Left kidney (tissue), 2 donors: ENCODE data around the gene SLC8A1. TPM values are rescaled to one million over a fixed set of nuclear protein-coding genes. Genes with fewer than 3 reads are reported as not detected.
A peak's percentile ranks its signal among the peaks of the same experiment; 100 is the strongest.

Experiments used
- DNase-seq: peaks from one replicate; pipeline ENCODE4 v3.0.0-alpha.2; 2013
- polyA plus RNA-seq: library from polyadenylated mRNA; unstranded; fragments of 120-200 nt; gene quantifications from one replicate; pipeline ENCODE4 v1.2.1, GENCODE V29; 2013; ENCODE audit not compliant: insufficient read length

Gene SLC8A1
- polyA plus RNA-seq, 1 donor: 73.0 TPM

DNA sequence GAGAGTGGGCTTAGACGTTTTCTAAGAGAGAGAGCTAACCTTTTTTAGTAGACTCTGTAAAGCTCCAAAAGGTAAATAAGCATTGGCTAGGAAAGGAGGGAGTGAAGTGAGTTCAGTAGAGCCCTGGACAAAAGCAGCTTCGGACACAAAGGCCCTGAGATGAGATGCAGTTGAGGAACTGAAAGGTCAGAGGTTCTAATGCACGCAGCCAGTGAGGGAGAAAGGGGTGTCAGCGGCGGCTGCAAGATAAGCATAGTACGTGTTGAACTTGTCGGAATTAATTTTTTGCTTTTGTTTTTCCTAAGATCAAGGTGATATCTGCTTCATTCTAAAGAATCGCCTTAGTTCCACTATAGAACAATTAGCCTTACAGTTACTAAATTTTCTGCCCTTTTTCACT lies 11.2 kb upstream of the SLC8A1 start:
- DNase-seq: no peak

DNA sequence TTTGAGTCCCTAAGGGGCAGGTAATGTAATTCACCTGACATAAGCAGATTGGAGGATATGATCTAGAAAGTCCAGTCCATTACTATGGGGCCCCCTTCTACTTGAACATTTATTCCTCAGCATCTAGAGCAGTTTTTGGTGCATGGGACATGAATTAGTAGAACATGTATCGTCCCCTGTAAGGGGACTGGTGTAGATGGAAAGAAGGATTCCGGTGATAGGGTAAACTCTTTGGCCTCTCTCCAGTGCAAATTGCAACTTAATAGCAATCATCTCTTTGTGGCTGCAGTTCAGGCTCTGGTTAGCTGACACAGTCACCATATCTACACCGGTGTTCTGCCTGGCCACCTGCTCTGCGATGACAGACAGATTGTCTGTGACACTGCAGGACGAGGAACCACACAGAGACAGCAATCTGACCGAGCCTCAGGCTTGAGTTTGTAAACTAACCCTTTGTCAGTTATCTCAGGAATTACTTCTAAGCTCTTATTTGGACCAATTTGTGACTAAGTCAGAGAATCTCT lies 6.4 kb upstream of the SLC8A1 start:
- DNase-seq: no peak

- DNase-seq: no peak
These were observed 5.9 kb upstream of the SLC8A1 start for GRCh38 chr2:40457837-40458236.

- no peak for DNase-seq
These were observed 5.5 kb upstream of the SLC8A1 start for GRCh38 chr2:40457366-40457765.

- DNase-seq: no peak
These were observed 5.0 kb upstream of the SLC8A1 start for GRCh38 chr2:40456926-40457325.

- DNase-seq: no peak
These were observed 3.8 kb upstream of the SLC8A1 start for GRCh38 chr2:40455661-40456060.

DNA sequence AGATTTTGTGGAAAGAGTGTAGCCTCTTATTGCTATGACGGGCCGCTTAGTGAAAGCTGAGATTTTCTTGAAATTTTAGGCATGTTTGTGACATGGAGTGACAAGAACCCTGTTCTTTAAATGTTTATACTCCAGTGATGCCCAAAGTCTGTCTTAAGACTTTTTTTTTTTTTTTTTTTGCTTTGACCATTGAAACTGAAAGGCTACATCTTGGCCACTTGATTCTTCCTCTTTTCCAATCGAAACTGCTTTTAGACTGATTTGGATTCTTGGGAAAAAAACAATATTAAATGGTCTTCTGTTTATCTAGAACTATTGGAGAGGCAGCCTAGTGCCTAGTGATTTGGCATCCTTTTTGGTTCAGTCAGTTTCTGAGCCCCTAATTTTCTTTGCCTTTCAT lies 2.4 kb upstream of the SLC8A1 start:
- no peak for DNase-seq

GRCh38 chr2:40452786-40453185 lies 896 bp upstream of the SLC8A1 start:
- DNase-seq: no peak

- peak; percentile 76 for DNase-seq
These were observed 977 bp downstream of the SLC8A1 start for GRCh38 chr2:40450796-40451430.

DNA sequence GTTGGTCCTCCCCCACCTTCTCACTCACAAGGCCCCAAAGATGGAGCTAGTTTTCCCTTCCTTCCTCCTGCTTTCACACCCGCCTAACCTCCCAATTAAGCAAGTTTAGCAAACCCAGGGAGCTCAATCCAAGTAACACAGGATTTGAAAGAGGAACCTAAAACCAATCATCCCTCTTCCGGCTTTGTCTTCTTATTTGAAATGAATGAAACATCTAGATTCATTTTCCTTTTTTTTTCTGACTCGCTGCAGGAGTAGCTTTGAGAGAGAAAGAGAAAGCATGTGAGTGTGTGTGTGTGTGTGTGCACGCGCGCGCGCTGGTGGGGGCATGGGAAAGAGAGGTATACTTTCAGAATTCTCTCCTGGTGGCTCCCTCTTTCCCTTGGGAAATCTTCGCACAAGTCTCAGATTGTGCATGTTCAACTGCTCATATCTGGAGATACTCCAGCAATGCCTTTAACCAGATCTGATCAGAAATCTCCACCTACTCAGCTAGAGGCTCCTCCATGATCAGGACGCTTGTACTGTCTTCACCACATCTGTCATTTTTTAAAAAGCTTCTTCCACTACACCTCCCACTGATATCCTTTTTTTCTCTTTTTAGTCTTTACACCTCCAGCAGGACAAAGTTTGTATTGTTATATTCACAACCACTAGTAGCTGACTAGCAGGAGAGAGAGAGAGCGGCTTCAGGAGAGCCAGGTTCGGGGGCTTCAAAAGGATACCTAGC lies 1.7 kb downstream of the SLC8A1 start:
- DNase-seq: peak; percentile 55

DNA sequence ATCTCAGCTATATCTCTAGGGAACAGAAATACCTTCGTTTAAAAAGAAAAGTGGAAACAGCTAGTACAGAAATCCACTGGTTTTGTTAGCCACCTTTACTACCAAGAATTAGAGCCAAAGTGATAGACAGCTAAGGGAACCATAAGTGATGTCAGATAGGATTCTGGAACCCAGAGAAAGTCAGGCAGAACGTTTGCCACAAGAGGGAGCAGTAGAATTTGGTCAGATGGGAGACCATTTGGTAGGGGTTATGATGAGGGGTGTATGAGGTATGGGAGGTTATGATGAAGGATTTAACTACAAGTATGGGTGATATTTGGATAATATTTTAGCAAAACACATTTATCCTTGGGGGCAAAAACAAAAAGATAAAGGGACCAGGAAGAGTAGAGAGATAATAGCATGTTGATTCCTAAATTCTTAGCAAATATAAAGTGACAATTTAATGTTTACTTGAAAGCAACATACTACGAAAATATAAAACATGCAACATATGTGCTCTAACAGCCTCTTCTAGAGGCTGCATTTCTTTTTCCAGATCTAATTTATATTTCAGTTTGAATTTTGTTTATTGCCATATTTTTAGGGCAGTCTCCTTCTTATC lies 3.3 kb downstream of the SLC8A1 start:
- no peak for DNase-seq

- DNase-seq: no peak
These were observed 6.4 kb downstream of the SLC8A1 start for GRCh38 chr2:40445467-40445866.

DNA sequence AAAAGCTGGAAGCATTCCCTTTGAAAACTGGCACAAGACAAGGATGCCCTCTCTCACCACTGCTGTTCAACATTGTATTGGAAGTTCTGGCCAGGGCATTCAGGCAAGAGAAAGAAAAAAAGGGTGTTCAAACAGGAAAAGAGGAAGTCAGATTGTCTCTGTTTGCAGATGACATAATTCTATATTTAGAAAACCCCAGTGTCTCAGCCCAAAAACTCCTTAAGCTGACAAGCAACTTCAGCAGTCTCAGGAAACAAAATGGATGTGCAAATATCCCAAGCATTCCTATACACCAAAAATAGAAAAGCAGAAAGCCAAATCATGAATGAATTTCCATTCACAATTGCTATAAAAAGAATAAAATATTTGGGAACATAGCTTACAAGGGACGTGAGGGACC lies 11.1 kb downstream of the SLC8A1 start:
- DNase-seq: no peak

GRCh38 chr2:40439473-40439872 lies 12.4 kb downstream of the SLC8A1 start:
- no peak for DNase-seq

DNA sequence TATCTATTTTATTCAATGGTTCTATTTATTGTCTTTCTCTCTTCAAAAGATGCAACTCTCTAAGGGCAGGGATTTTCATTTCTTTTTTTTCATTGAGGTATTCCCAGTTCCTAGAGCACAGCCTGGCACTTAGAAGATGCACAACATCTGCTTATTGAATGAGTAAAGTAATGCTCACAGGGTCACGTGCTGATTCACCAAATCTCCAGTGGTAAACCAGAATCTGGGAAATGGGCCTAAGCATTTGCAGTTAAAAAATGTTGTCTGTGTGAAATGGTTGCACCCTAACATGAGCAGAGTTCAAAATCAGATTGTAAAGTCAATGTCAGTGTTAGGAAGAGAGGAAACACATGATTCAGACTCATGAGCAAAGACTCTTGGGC lies 15.8 kb downstream of the SLC8A1 start:
- DNase-seq: no peak

DNA sequence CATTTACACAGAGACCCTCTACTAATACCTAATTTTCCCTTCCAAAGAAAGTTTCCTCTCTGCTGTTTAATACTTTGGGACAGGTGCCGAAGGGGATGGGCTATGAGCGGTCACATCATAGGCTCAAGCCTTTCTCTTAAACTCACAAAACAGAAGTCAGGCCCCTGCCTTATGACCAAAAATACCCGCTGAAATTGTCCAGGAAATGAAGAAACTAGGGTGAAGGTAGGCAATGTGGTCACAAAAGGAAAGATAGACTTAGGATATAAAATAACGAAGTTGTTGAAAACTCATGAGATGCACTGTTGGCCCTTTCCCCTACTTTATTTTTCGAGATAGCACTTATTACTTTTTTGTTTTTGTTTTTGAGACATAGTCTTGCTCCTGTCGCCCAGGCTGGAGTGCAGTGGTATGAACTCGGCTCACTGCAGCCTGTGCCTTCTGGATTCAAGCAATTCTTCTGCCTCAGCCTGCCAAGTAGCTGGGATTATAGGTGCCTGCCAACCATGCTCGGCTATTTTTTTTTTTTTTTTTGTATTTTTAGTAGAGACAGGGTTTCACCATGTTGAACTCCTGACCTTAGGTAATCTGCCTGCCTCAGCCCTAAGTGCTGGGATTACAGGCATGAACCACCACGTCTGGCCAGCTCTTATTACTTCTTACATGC lies 16.3 kb downstream of the SLC8A1 start:
- DNase-seq: no peak

GRCh38 chr2:40434731-40435271 lies 17.1 kb downstream of the SLC8A1 start:
- DNase-seq: no peak

- DNase-seq: no peak
These were observed 18.2 kb downstream of the SLC8A1 start for GRCh38 chr2:40433736-40434135.

GRCh38 chr2:40432921-40433483 lies 18.9 kb downstream of the SLC8A1 start:
- DNase-seq: no peak

GRCh38 chr2:40431600-40431955 lies 20.3 kb downstream of the SLC8A1 start:
- no peak for DNase-seq

- DNase-seq: no peak
These were observed 20.9 kb downstream of the SLC8A1 start for GRCh38 chr2:40430776-40431599.
